Measurements from ENCODE around the gene AP4M1.

- TF ChIP-seq CTCF (conservative IDR thresholded peaks at IDR 0.05; ENCODE audit: low read length) (no peak), EZH2phosphoT487 (IDR thresholded peaks at IDR 0.05; ENCODE audit: borderline replicate concordance, low read depth, low read length) (no peak)
Observed at GRCh38 chr7:100072462-100072861, 29.0 kb upstream of the AP4M1 start.

Data from OCI-LY7 (cell line).